ENCODE measurements around the gene FAM3D.

The FAM3D gene

GRCh38 chr3:58628823-58629562 is 37.6 kb downstream of the FAM3D start:
- Histone ChIP-seq H3K27me3 (replicated peaks; ENCODE audit: control insufficient read depth, insufficient read depth, low read length) (no peaks in the 10 kb centered on the region; the same call in 1 of the 2 replicates), H3K36me3 (ENCODE audit: control insufficient read depth, insufficient read depth, low read length) (no peaks in the 10 kb centered on the region), H3K4me3 (replicated peaks; ENCODE audit: low read depth, low read length) (no peak overlapping the region)
- no peak for DNase-seq (ENCODE audit: extremely low read depth, insufficient read length)
- no peak for TF ChIP-seq CTCF (IDR thresholded peaks at IDR 0.05; ENCODE audit: insufficient read depth, low read length, poor library complexity, severe bottlenecking)

- Histone ChIP-seq H3K36me3 (ENCODE audit: control insufficient read depth, insufficient read depth, low read length) (no peaks in the 10 kb centered on the region), H3K27me3 (replicated peaks; ENCODE audit: control insufficient read depth, insufficient read depth, low read length) (no peaks in the 10 kb centered on the region; the same call in 1 of the 2 replicates), H3K4me3 (replicated peaks; ENCODE audit: low read depth, low read length) (no peak overlapping the region)
- no peak for TF ChIP-seq CTCF (IDR thresholded peaks at IDR 0.05; ENCODE audit: insufficient read depth, low read length, poor library complexity, severe bottlenecking)
- no peak for DNase-seq (ENCODE audit: extremely low read depth, insufficient read length)
Measured at GRCh38 chr3:58627941-58628340, 38.6 kb downstream of the FAM3D start.

GRCh38 chr3:58627570-58627885 is 39.0 kb downstream of the FAM3D start:
- no peak for TF ChIP-seq CTCF (IDR thresholded peaks at IDR 0.05; ENCODE audit: insufficient read depth, low read length, poor library complexity, severe bottlenecking)
- Histone ChIP-seq H3K27me3 (replicated peaks; ENCODE audit: control insufficient read depth, insufficient read depth, low read length) (no peaks in the 10 kb centered on the region; the same call in 1 of the 2 replicates), H3K36me3 (ENCODE audit: control insufficient read depth, insufficient read depth, low read length) (no peaks in the 10 kb centered on the region), H3K4me3 (replicated peaks; ENCODE audit: low read depth, low read length) (no peak overlapping the region)
- no peak for DNase-seq (ENCODE audit: extremely low read depth, insufficient read length)

GRCh38 chr3:58626841-58627569 is 39.6 kb downstream of the FAM3D start:
- no peak for DNase-seq (ENCODE audit: extremely low read depth, insufficient read length)
- TF ChIP-seq CTCF (IDR thresholded peaks at IDR 0.05; ENCODE audit: insufficient read depth, low read length, poor library complexity, severe bottlenecking) = no peak
- H3K4me3 ChIP-seq (replicated peaks; ENCODE audit: low read depth, low read length) = no peak overlapping the region

GRCh38 chr3:58625196-58625824 is 41.3 kb downstream of the FAM3D start:
- Histone ChIP-seq H3K36me3 (ENCODE audit: control insufficient read depth, insufficient read depth, low read length) (no peaks in the 10 kb centered on the region), H3K27me3 (replicated peaks; ENCODE audit: control insufficient read depth, insufficient read depth, low read length) (no peaks in the 10 kb centered on the region; the same call in 1 of the 2 replicates), H3K4me3 (replicated peaks; ENCODE audit: low read depth, low read length) (no peak overlapping the region)
- no peak for TF ChIP-seq CTCF (IDR thresholded peaks at IDR 0.05; ENCODE audit: insufficient read depth, low read length, poor library complexity, severe bottlenecking)
- DNase-seq (ENCODE audit: extremely low read depth, insufficient read length) = no peak

More at GRCh38 chr3:58626841-58627569, 39.6 kb downstream of the FAM3D start:
- H3K27me3 ChIP-seq (replicated peaks; ENCODE audit: control insufficient read depth, insufficient read depth, low read length) = no peaks in the 10 kb centered on the region; the same call in 1 of the 2 replicates
- no peaks in the 10 kb centered on the region for H3K36me3 ChIP-seq (ENCODE audit: control insufficient read depth, insufficient read depth, low read length)

All from GM06990 (cell line).